GM12892 (cell line): ENCODE data around the gene SLC6A17.
A peak's percentile ranks its signal among the peaks of the same experiment; 100 is the strongest.

Experiments
- DNase-seq: peaks from one replicate; pipeline ENCODE4 v3.0.0; 2011; ENCODE audit not compliant: insufficient read length
- FAIRE-seq: peaks from 2 replicates; lab custom pipeline; 2011; peaks lifted over from hg19 to GRCh38; lab: Jason Lieb, UNC
- POLR2A ChIP-seq: IDR thresholded peaks from 2 replicates; pipeline ENCODE4 v1.6.1; 2011; ENCODE audit warnings: low read depth, low read length, control low read depth
- POLR2AphosphoS5 ChIP-seq: IDR thresholded peaks from 2 replicates; pipeline ENCODE4 v1.6.1; 2011; ENCODE audit warnings: low read depth, low read length, control low read depth
- TAF1 ChIP-seq: IDR thresholded peaks from 2 replicates; pipeline ENCODE4 v1.6.1; 2011; ENCODE audit warnings: low read depth, mild to moderate bottlenecking, control low read depth, low read length, borderline replicate concordance

The SLC6A17 gene

GRCh38 chr1:110242062-110242461, 91.8 kb downstream of the SLC6A17 start:
- TF ChIP-seq POLR2A (no peak), POLR2AphosphoS5 (no peak), TAF1 (no peak)
- FAIRE-seq, result no peak
- DNase-seq, result no peak

- FAIRE-seq (no peak), DNase-seq (no peak)
- TF ChIP-seq TAF1, result no peak
- no peak for TF ChIP-seq POLR2AphosphoS5
- no peak for TF ChIP-seq POLR2A
Observed at GRCh38 chr1:110242731-110243130, 92.4 kb downstream of the SLC6A17 start.

- peak; percentile 30 for FAIRE-seq
- TF ChIP-seq TAF1 (no peak), POLR2A (no peak), POLR2AphosphoS5 (no peak)
- DNase-seq, result no peak
Observed at GRCh38 chr1:110243146-110243545, 92.9 kb downstream of the SLC6A17 start.

- FAIRE-seq (peak; percentile 86), DNase-seq (no peak)
- TF ChIP-seq TAF1, result no peak
- TF ChIP-seq POLR2AphosphoS5, result no peak
- no peak for TF ChIP-seq POLR2A
Observed at GRCh38 chr1:110243574-110243973, 93.3 kb downstream of the SLC6A17 start.

- TF ChIP-seq POLR2AphosphoS5 (no peak), TAF1 (no peak), POLR2A (no peak)
- FAIRE-seq (no peak), DNase-seq (no peak)
Observed at GRCh38 chr1:110245876-110246620, 95.8 kb downstream of the SLC6A17 start.

- FAIRE-seq (no peak), DNase-seq (no peak)
- no peak for TF ChIP-seq TAF1
- no peak for TF ChIP-seq POLR2AphosphoS5
- TF ChIP-seq POLR2A, result no peak
Observed at GRCh38 chr1:110248746-110249145, 98.5 kb downstream of the SLC6A17 start.

- no peak for DNase-seq
- TF ChIP-seq POLR2AphosphoS5, result no peak
- TF ChIP-seq TAF1, result no peak
- no peak for TF ChIP-seq POLR2A
- no peak for FAIRE-seq
Observed at GRCh38 chr1:110249256-110249655, 99.0 kb downstream of the SLC6A17 start.

- FAIRE-seq (no peak), DNase-seq (no peak)
- no peak for TF ChIP-seq POLR2A
- no peak for TF ChIP-seq TAF1
- no peak for TF ChIP-seq POLR2AphosphoS5
Observed at GRCh38 chr1:110250008-110250407, 99.7 kb downstream of the SLC6A17 start.

- no peak for DNase-seq
- TF ChIP-seq POLR2A (no peak), TAF1 (no peak), POLR2AphosphoS5 (no peak)
- no peak for FAIRE-seq
Observed at GRCh38 chr1:110250749-110251148, 100.5 kb downstream of the SLC6A17 start.
